Kidney glomerular epithelial cell (primary cell): Measurements from ENCODE around the gene OXSM.

ENCODE experiments used
- DNase-seq: peaks from one replicate; lab custom pipeline; 2025; lab: John Stamatoyannopoulos, UW

Gene OXSM

DNA sequence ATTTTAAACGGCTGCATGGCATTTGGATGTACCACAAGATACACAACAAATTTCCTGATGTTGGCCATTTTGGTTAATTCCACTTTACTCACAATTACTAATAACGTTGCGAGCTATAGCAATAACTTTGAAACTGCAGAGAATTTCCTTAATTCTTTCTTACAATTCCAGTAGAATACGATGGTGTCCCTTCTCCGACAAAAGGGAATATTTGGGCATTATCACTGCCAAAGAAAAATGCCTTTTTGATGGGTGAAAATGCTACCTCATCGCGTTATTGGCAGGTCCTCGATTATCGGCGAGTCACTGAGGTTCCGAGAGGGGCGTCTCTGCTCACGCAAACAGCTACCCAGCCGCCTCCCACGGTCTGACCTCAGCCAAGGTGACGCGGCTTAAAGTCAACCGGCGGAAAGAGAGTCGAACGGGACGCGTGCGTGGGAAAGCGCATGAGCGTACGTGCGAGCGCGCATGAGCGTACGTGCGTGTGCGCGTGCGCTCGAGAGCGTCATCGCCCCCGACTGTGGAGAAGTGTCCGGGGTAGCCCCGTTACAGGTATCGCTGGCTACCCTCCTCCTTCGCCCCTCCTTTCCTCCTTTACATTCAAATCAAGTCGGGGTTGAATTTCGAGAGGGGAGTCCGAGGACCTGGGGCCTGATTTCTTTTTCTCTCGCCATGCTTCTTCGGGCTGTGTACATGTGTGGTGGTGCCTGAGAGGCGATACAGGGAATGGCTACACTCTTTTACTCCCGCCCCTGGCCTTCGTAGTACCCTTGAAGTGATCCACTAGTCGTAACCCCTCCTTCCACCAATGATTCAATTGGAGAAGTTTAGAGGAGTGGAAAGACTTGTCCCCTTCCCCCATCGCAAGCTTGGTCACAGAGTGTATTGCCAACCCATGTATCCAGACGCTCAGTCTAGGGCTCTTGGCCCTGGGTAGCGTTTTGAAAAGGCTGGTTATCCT lies at the start of gene OXSM:
Gene OXSM, plus strand, starts transcription at position 495 of the 961 bp plus-strand sequence. CDS start 931 bp downstream, outside the sequence.
- DNase-seq = peak; percentile 72

DNA sequence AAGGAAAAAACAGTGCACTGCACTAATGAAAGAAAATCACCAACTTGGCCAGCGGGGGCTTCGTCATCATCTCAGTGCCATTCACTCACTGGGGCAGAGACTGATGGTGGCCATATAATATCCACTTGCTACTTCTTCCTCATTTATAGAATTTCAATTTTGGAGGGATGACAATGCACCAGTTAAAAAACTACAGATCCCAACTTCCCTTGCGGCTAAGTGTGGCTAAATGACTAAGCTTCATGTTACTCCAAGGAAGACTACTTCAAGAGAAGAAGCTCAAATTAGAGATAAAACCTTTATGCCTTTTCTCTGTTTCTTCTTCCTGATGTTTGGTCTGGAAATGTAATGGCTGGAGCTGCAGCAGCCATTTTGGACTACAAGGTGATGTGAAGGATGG lies 45.4 kb upstream of the OXSM start:
- no peak for DNase-seq

DNA sequence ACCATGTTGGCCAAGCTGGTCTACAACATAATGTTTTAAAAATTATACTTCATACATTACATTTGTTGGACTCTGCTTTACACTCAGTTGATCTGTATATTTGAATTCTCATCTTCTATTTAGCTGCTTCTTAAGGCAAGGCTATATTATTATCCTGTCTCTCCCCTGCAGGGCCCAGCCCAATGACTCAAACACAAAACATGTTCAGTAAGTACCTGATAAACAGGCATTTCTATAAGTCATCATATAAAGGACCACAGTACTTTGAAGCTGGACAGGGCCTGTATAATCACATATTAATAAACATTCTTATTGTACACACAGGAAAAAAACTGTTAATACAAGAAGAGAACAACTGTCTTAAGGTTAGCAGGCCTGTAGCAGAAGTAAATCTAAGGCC lies 42.9 kb upstream of the OXSM start:
- DNase-seq = no peak

DNA sequence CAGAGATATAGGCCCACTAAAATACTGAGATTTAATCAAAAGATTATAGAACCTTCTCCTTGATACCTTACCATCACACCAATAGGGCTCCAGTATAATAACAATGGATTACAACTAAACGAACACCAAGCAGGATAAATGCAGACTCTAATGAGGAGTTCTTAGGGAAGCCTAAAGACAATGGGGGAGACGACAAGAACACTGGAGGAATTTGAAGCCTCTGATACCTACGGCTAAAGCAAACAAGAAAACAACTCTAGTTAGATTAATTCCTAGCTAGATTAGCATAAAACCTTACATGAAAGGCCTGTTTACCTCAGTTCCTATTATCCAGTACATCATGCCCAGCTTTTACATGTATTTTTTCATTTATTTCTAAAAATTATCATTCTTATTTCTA lies 41.7 kb upstream of the OXSM start:
- DNase-seq = no peak

DNA sequence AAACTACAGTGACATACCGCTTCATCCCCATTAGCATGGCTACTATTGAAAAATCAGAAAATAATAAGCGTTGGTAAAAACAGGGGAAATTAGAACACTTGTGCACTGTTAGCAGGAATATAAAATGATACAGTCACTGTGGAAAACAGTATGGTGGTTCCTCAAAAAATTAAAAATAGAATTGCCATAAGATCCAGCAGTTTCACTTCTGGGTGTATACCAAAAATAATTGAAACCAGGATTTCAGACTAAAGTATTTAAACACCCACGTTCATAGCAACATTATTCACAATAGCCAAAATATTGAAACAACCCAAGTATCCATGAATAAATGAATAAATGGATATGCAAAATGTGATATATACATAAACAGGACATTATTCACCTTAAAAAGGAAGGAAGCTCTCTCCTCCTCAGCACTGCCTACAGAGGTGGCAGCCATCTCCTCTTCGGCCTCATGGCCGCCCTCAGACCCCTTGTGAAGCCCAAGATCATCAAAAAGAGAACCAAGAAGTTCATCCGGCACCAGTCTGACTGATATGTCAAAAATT lies 40.8 kb upstream of the OXSM start:
- no peak for DNase-seq

DNA sequence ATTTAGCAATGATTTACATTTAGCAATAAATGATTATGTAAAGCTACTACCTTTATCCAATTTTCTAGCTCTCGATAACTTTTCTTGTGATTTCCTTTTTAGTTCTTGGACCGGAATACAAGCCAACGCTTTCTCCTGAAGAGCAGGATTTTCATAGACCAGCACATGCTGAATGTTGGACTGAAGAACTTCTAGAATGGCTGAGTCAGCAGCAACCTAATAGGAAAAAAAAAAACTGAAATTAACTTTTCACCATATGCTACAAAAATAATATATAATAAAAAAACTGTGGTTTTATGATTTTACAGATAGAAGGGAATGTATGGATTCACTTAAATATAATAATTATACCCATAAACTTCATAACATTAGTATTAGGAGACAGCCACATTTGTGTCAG lies 38.8 kb upstream of the OXSM start:
- no peak for DNase-seq

DNA sequence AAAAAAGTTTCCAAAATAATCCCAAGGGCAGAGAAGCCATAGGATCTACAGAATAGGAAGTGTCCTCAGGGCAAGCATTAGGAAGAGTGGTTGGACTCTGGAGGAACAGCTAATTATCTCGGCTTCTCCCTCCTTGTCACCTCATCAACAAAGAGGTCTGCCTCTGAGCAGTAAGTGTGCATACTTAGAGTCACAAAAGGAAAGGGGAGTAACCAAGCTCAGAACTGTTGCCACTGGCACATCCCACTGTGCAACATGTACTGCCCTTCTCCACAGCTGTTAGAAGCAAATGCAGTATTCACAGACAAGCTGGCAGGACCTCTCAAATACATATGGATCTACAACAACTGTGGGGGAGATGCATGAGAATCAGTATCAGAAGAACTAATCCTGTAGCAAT lies 38.2 kb upstream of the OXSM start:
- no peak for DNase-seq

DNA sequence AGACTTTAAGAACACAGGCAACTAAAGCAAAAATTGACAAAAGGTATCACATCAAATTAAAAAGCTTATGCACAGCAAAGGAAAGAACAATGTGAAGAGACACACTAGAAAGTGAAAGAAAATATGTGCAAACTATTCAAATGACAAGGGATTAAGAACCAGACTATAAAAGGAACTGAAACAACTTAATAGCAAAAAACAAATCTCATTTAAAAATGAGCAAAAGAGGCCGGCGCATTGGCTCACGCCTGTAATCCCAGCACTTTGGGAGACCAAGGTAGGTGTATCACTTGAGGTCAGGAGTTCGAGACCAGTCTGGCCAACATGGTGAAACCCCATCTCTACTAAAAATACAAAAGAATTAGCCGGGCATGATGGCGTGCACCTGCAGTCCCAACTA lies 21.0 kb upstream of the OXSM start:
- no peak for DNase-seq

DNA sequence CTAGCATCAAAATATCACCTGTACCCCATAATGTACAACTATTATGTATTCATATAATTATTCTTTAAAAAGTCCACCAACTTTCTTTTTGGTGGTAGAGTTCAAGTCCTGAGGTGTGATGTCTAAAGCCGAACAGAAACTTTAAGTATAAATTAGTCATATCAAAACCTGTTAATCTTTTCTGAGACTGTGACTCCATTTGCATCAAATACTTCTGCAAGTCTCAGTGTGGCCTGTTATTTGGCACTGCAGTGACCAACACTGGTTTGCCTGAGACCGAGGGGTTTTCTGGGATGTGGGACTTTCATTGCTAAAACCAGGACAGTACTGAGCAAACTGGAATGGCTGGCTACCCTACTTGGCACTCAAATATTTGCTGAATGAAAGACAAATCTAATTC lies 14.0 kb upstream of the OXSM start:
- no peak for DNase-seq

DNA sequence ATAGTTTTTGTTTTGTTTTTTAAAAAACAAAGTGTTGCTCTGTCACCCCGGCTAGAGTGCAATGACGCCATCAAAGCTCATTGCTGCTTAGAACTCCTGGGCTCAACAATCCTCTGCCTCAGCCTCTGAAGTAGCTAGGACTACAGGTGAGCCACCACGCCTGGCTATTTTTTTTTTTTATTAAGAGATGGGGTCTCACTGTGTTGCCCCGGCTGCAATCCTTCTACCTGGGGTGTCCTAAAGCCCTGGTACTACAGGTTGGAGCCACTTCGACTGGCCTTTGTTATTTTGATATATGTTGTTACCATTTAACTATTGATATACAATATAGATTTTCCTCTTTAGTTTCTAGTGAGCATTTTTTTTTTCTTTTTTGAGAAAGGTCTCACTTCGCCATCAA lies 9.3 kb upstream of the OXSM start:
- no peak for DNase-seq

DNA sequence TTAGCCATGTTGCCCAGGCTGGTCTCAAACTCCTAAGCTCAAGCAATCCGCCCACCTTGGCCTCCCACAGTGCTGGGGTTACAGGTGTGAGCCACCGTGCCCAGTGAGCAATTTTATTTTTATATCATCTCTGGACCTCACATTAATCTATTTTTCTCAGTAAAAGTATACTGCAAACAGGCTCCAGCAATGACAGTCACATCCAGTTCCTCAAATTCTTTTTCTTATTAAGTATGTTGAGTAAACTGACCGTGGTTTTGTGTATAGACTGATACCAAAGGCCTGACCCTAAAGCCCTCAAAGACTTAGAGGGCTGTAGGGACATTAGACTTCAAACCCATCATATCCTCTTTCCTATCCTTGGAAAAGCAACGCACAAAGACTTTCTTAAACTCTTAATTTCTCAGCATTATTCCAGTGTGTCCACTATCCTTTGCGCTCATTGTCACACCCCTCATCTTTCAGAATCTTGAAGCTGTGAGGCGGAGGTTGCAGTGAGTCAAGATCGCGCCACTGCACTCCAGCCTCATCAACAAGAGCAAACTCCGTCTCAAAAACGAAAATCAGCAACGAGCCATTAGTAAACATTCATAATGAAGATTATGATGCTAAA lies 8.6 kb upstream of the OXSM start:
- DNase-seq = no peak

DNA sequence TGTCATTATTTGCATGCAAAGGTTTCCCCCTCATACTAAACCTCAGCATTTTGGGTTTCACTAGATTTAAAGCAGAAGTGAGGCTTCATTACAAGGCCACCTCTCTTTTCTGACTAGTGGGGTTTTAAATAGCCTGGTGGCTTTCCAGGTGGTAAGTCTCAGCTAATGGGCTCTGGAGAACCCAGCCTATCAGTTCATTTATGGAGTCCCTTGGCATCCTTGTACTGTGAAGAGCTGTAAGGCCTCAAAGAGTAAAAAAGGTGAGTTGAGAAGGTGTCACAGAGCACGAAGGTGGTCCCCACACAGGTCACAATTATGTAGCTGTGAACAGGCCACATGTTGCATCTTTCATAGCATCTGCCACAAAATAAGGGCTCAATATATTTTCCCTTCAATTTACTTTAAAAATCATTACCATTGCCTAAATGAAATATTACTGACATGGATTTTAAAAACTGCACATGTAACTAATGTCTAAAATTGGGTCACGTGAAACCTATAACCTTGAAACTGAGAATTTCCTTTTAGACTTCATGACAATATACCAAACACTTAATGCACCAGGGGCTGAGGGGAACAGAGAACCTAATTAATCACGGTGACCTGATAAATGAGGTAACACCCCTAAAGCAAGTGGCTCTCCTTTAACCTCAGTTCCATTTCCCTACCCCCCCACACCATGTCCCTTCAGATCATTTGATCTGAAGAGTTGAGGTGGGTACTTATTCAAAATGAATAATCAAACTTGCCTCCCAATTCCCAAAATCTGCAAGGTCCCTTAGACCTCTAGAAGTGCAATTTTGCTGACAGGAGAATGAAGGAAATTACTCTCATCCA lies 7.9 kb upstream of the OXSM start:
- no peak for DNase-seq

DNA sequence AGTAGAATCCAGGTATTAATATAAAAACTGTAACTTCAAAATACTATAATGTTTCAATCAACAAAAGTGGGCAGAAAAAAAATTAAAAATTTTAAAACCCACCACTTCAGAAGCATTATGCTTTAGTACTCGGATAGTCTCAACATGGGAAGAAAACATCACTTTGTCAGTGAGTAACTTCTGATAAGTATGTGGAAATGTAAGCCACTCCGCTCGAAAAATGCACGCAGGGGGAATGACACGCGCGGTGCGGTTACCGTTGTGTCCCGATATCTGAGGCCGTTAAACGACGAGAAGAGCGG lies 7.3 kb upstream of the OXSM start:
- DNase-seq = no peak

DNA sequence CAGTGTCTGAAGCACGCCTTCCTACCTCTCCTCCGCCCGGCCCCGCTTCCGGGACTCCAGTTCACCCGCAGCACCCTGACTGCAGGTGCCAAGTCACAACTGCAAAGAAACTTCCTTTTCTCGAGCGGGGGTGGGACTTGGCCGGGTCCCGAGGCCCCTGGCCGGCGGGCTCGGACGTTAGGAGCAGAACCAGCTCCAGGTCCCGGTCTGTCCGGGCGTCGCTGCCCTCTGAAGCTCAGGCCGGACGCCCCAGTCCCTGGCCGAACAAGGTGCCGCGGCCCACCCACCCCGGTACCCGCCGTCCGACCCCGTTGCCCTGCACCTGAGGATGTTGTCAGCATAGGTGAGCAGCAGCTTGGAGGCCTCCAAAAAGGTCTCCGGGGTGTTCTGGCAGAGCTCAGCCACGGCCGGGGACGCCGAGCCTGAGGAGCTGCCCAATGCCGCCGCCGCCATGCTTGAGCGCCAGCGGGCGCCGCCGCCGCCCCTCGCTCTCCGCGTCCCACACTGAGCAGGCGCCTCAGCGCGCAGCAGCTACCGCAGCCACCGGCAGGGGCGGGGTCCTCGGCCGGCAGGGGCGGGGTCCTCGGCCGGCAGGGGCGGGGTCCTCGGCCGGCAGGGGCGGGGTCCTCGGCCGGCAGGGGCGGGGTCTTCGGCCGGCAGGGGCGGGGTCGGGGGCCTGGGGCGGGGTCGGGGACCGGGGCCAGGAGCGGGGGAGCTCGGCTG lies 6.8 kb upstream of the OXSM start, which contains the start of gene NGLY1:
Gene NGLY1, minus strand, starts transcription at position 506 of the 723 bp plus-strand sequence. Its CDS starts 53 bp downstream, at position 453.
- DNase-seq = peak; percentile 52

DNA sequence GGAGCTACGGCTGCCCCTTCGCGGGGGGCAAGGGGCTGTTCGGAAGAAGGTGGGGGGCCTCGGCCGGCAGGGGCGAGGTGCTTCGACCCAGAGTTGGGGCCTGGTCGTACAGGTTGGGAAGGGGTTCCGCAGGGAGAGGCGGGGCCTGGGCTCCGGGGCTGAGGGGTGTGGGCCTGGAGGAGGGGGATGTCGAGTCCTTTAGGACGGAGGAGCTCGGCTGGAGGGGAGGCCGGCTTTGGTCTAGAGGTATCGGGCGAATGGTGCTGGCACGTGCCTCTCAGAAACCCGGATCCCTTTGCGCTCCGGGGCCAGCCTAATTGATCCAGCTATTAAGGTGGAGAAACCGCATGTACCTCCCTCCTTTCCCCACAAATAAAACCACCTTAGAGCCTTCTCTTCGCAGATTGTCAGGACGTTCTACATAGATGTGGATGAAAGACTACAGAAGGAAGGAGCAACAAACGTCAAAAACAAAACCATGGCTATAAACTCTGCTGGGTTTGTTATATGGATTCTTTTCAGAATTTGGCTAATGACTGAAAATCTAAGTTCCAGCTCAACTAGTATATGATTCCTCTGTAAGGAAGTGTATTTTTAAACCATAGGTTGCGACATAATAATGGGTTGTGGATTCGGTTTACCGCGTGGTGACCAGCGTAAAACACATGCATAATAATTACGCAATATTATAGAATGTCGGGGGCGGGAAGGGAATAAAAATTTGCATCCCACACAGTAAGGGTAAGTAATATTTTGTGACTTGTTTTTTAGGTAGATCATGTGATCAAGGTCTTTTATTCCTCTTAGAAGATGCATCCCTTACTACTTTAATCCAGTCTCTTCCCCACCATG lies 6.0 kb upstream of the OXSM start:
- DNase-seq = no peak

DNA sequence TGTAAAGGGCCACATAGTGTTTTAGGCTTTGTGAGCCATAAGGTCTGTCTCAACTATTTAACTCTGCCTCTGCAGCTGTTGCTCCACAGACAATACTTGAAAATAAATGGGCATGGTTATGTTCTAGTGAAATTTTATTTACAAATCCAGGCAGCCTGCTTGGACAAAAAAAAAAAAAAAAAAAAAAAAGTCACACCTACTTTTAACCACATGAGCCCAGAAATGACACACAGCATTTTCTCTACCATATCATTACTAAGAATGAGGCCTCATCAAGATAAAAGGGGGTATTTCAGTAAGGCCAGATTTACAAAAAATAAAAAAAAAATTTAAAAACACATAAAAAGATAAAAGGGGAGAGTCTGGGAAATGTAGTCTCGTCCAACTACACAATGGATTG lies 4.9 kb upstream of the OXSM start:
- DNase-seq = no peak

DNA sequence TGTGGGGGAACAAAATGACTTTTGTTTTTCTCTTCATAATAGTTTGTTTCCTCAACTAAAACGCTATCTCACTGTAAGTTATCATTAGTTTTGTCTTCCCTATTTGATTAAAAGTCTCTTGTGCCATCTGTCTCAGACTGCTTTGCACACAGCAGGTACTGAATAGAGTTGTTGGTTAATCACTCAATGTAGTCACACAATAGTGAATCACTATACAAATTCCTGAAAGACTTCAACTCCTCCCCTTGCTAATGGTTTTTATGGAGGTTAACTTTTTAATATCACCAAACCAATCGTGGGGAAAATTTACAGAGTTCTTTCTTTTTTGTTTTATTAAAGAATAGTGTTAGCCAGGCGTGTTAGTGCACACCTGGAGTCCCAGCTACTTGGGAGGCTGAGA lies 4.1 kb upstream of the OXSM start:
- DNase-seq = peak; percentile 57

DNA sequence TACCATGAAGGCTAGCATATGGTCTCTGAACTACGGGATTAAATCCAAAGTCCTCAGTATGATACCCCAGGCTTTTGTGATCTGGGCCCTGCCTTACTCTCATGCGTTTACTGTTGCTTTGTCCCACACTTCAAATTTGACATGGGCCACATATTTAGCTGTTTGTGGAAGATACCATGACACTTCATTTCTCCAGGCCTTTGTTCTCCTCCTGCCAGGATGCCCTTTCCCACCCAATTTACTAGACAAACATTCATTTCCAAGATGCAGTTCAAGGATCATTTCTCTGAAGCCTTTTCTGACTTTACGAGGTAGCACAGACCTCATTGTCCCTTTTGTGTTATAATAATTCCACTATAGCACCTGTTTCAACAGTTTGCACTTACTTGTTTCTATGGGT lies 2.2 kb upstream of the OXSM start:
- DNase-seq = no peak

DNA sequence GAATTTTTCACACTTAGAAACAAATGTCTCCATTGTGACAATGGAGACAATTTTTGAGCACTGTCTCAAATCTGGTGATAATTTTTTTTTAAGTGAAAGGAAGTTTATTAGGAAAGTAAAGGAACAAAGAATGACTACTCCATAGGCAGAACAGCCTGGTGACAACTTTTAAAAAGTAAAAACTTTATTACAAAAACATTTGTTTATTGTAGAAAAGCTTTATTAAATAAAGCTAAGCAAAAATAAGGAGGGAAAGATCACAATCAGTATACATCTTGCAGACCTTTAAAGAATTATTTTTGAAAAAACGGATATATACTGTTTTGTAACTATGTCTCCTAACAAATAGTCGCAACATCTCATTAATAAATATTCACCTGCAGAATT lies 688 bp upstream of the OXSM start:
- DNase-seq = no peak

DNA sequence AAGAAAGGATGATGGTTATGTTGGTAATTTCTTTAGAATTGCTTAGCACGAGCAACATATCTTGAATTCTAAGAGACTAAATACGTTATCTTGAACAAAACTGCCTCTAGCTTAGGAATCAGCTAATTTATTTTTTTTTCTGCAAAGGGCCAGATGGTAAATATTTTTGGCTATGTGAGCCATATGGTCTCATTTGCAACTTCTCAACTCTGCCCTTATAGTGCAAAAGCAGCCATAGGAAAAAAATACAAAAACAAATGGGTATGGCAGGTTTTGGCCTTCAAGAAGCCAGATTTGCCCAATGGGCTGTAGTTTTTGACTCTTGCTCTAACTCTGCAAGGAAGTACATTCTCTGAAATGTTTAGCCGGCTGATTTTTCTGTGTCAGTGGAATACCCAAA lies 11.9 kb downstream of the OXSM start:
- DNase-seq = no peak

DNA sequence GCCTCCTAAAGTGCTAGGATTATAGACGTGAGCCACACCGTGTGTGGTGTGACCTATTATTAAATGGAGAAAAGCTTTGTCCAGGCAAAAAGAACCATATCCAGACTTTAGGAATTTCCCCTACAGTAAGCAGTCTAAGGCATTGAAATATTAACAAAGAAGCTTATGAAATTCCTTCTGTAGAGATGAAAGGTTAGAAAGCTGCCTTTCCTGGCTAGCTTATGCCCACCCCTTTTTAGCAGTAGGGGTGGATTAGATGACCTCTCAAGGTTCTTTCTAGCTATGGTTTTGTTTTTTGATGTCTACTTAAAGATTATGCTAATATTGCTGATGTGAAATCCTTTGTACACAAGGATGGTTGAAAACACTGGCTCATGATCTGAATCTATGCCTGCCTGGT lies 13.9 kb downstream of the OXSM start:
- DNase-seq = no peak
